HG03039 (cell line): ENCODE data around the gene DERL3.

Experiments used
- ATAC-seq: cut with Tn5 transposase; IDR thresholded peaks from one replicate; pipeline ENCODE4 v1.9.1; 2021; ENCODE audit warnings: mild to moderate bottlenecking, moderate library complexity; ENCODE audit not compliant: unreplicated experiment

DERL3 gene

DNA sequence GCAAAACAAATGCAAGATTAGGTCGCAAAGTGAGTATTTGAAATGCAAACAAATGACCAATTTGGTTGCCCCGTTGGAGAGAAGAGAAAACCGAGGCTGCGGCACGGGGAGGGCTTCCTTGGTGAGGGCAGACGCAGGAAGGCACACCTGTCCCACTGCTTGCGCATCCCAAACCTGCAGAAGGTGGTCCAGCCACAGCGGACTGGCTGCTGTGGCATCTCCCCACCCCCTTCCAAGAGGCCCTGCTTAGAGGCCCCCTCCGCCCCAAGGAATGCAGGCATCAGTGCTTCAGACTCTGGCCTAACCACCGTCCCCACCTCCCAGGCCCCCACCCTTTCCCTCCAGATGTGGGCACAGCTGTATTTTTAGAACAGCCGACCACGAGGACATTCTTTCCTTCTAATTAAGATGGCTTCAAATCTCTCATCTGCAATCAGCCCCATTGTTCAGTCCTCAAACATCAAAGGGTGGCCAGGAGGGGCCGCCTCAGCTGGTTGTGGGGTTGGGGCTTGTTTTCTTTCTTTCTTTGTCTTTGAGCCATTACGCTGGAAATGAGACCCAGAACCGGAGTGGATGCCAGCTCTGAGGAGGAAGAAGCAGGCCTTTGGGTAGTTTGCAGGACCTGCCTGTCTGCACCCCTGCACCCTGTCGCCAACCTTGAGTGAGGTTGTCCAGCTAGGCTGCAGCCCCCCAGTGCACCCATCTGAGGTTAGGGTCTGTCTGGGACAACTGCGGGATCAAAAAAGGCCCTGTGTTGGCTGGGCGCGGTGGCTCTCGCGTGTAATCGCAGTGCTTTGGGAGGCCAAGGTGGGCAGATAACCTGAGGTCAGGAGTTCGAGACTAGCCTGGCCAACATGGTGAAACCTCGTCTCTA lies 9.4 kb upstream of the DERL3 start:
- ATAC-seq, result no peak

DNA sequence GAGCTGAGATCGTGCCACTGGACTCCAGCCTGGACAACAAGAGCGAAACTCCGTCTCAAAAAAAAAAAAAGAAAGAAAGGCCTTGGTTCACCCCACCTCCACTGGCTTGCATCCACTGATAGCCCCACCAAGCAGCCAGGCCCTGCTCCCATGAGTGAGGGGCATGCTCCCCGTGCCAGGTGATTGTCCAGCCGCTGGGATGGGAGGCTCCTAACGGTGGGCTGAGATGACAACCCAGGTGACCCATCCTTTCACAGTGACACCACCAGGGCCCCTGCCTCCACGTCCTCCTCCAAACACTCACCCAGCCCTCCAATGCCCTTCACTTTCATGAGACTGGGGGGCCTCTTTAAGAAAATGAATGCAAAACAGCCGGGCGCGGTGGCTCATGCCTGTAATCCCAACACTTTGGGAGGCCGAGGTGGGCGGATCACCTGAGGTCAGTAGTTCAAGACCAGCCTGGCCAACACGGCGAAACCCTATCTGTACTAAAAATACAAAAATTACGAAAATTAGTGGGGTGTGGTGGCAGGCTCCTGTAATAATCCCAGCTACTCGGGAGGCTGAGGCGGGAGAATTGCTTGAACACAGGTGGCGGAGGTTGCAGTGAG lies 8.6 kb upstream of the DERL3 start:
- no peak for ATAC-seq

DNA sequence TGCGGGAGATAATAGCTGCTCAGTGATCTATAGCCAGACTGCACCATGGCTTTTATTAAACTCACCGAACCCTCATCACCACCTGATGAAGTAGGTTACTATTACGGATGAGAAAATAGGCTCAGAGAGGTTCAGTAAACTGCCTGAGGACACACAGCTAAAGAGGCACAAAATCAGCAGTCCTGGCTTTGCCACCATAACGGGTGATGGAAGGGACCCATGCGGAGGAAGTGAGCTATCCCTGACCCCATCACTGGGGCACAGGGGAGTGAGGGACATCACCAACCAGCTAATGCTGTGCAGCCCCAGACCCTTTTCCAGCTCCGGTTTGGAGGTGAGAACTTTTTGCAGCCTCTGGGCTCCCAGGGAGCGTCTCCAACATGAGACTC lies 7.3 kb upstream of the DERL3 start:
- ATAC-seq, result no peak

DNA sequence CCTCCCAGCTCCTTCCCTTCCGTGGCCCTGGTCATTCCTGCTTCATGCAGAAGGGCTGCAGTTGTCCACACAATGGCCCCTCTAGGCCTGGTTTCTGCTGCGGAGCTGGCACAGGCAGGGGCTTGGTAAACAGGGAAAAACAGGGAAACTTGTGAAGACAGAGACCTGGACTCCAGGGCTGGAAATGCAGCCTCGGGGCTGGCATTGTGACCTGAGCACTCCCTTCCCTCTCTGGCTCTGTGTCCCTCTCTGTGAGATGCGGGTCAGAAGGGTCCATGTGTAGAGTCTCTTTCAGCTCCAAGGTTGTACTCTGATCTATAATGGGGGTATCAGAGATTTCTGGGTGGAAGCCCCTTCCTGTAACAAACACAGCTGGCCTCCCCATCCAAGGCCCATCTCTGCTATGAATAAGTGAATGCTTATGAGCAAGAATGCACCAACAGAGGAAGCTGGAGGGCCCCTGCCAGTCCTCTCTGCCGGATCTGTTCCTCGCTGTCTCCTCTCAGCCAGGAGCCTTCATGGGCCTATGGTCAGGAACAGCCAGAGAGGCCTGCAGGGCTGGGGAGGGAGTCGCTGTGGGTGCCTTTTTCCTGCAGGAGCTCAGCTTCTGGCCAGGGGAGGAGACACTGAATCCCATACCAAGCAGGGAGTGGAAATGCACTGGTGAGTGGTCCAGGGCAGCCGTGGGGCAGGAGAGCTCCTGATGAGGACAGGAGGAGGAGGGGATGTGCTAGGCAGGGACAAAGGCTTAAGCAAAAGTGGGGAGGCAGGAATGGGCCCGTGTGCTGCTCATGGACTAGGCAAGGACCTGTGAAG lies 6.7 kb upstream of the DERL3 start:
- ATAC-seq, result no peak

DNA sequence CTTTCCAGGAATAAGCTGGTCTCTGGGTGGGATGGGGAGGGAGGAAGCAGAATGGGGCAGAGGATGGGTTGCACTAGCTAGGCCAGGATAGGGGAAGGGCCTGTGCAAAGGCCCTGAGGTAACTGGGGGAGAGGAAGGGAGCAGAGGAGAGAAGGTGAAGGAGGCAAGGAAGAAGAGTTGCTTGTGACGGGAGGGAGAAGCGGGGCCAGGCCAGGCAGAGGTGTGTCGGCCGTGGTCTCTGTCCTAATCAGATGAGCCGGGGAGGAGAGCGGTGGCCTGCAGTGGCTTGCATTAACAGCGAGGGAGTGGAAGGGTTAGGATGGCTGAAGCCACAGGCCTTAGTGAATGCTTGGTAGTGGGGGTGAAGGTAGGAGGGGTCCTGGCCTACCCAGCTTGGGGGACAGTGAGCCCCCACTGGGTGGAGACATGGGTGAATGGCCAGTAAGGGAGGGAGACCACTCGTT lies 6.0 kb upstream of the DERL3 start:
- ATAC-seq, result no peak

DNA sequence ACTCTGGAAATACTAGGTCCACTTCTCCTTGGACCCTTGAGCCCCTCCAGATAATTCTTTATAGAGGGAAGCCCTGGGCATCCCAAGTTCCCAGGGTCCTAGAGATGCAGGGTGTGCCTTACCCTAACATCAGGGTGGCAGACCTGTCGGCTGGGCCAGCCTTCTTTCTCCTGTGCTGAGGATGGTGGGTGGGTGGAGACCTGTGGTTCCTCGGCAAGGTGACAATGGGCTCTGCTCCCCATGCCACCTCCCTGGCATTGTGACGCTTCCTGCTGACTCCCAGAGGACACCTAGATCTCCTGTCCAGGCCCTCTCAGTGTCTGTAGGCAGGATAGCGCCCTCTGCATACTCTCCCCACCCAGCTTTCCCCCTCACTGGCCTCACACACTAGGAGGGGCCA lies 3.8 kb upstream of the DERL3 start:
- ATAC-seq, result no peak

DNA sequence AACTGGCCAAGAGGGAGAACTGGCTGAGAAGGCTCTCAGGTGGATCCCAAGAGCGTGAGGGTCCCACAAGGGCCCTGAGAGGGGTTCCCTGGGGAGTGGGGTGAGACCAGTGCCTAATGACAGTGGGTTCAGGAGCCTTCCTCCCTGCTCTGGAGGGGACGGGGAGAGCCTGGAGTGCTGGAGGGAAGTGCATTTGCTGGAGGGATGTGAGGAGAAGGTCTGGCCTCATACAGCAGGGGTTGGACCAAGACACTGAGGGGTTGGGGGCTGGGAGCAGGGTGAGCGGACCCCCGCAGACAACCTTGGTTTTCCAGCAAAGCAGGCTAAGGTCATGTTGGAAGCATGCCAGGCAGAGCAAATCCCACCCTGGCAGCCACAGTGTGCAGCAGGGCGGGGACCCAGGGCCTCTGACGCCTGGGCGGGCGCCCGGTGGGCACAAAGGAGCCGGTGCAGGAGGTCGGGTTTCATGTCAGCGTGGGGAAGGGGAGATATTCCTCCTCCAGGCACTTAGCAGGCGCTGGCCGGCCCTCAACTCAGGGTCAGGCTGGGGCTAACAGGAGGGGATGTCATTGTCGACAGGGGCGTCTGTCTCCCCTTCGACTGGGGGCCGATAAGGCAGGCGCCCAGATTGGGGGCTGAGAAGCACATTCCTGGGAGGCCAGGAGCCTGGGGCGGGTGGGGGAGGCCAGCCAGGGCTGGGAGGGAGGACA lies 3.1 kb upstream of the DERL3 start:
- ATAC-seq, result no peak

DNA sequence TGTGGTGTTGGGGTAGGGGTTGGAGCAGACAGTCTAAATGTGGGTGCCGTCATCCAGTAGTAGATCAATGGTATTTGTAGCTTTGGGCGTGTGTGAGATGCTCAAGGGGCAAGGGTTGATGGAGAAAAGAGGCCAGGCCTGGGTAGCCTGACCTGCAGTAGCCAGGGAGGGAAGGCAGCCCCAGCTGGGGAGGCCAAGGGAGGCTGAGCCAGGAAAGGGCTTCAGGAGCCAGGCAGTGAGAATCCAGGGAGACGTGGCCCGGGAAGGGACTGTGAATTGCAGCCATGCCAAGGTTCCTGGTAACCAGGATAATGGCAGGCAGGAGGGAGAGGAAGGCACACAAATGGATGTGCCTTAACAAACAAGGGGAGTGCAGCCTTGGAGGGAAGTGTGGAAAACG lies 2.5 kb upstream of the DERL3 start:
- ATAC-seq, result no peak

DNA sequence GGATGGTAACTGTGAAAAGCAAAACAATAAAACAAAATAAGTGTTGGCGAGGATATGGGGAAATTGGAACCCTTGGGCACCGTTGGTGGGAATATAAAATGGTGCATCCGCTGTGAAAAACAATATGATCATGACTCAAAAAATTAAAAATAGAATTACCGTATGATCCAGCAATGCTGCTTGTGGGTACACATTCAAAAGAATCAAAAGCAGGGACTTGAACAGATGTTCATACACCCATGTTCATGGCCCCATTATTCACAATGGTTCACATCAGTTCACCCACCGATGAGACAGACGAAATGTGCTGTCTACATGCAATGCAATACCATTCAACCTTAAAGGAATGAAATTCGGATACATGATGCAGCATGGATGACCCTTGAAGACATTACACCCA lies 1.2 kb upstream of the DERL3 start:
- ATAC-seq, result no peak

DNA sequence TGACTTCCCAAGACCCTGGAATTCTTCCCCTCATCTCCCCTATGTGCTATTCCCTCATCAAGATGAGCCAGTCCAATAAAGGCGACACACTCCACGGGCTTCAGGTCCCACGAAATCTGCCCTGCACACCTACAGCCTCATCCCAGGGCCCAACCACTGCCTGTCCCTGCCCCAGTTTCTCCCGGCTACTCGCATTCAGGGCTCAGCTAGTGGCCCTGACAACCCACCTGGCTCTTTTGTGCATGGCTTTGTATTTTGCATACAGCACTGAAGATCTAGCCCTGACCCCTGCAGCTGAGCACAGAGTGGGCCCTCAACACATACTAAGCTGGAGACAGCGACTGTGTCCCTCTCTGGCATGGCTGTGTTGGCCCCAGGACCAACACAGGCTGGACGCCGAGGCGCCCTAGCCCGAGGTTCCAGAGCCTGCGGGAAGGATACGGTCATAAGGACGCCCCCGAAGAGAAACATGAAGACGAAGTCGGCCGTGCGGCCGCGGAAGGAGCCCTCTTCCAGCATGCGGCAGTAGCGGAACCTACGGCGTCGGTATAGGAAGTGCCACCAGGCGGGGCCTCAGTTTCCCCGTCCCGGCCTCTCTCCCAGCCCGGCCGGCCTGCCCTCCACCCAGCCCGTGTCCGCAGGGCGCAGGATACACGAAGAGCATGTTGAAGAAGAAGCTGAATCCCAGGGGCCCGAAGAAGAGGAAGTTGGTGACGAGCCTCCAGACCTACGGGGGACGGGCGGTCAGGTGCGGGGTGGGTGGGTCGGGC lies 710 bp downstream of the DERL3 start:
- no peak for ATAC-seq

DNA sequence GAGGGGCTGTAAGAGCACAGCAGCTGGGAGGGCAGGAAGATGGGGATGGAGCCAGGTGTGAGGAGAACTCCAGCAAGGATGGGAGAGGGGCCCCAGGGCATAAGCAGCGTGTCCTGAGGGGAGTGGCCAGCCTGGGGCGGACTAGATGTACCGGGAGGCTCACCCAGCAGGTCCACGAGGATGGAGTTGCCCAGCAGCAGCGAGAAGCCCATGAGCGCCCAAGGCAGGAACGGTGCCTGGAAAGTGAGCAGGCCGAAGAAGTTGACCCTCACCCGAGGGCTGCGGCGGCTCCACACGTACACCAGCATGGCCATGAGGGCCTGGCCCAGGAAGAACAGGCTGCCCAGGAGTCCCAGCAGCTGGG lies 1.3 kb downstream of the DERL3 start:
- ATAC-seq, result no peak

DNA sequence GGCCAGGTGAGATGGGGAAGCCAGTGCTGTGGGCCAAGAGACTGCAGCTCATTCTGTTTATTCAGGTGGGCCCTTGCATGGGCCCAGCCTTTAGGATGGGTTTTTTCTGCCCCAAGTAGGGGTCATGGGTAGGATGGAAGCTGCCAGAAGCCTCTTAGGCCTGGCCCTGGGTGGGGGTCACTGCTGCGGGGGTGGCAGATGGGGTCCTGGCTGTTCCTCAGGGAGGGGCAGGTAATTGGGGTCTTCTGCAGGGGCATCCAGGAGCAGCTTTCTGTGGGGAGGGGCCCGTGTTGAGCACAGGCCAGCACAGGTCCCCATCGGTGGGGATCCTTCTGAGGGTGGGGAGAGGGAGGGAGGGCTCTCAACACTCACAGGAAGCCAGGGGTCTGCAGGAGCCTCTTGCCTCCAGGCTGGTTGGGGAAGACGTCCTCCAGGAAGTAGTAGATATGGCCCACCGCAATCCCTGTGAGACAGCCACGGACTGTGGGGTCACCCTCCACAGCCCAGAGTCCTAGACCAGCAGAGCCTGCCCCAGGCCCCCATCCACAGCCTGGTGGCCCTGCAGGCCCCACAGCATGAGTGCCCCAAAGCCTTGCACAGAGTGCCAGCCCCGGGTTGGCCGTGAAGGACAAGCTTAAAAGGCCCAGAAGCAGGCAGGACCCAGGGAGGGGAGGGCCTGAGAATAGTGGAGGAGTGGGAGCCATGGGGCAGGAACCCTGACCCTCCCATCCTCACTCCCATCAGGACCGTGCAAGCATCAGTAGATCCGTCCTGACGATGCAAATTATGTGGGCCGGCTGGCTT lies 1.9 kb downstream of the DERL3 start:
- ATAC-seq, result no peak

DNA sequence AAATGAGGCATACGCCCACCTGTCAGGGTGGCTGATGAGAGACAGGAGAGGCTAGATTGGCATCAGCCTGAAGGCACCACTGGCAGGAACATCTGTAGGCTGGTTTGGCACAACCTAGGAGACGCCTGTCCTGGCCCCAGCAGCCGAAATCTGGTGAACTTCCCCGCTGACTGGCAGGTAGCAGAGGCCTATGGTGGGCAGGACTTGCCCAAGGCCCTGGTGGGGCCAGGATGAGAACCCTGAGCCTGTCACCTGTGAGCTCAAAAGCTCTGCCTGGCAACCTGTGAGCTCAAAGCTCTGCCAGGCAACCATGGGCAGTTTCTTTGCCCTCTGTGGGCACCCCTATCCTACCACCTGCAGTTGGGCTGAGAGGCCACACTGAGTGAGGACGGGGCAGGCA lies 2.5 kb downstream of the DERL3 start:
- ATAC-seq, result no peak

DNA sequence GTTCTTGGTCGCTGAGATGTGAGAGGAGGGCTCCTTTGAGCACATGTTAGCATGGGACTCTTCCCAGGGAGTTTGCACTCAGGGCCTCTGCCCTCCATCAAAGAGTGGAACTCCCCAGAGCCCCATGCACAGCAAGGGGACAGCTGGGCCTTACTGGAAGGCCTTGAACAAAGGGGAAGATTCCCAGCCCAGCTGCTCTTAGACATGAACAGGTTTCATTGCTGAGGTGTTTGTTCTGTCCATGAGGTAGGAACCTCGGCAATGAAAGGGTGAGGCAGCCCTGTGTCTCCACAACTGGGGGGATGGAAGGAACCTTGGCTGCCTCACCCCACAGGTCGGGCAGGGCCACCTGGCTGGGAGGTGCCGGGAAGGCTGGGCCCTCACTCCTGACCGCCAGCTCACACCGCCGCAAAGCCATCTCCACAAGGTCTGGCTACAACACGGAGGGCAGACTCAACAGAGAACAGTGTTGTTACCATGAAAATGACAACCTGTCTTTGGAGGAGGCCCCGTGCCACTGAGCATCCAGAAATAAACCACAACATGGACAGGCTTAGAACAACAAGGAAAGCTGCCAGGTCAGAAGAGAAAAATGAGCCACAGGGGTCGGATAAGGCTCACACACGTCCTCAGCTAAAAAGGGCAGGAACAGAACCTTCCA lies 3.2 kb downstream of the DERL3 start:
- ATAC-seq, result no peak

DNA sequence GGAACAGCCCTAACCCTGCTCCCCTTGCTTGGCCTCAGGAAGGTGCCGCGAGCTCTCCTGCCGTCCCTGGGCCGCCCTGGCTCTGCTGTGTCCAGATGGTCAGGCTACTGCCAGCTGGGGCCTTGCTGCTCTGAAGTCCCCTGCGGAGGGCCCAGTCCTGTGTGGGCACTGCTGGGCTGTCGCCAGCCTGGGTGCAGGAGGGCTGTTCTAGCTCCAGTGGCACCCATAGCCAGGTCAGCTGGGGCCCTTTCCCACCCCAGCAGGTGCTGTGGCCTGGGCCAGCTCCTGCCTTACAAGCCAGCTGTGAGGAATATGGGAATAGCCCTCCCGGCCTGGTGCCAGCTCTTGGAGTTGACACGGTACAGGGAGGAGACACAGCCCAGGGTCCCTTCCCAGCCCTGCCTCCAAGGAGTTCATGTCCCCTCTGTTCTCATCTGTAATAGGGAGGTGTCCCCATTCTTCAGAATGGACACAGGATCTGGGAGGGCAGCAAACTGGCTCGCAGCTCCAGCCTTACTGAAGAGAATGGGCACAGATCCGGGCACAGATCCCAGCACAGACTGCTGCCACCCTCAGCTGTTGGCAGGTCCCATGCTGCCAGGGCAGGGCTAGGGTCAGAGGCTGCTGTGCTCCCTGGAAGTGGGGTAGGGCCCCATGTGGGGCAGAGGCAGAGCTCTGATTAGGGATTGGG lies 3.9 kb downstream of the DERL3 start:
- ATAC-seq, result no peak

DNA sequence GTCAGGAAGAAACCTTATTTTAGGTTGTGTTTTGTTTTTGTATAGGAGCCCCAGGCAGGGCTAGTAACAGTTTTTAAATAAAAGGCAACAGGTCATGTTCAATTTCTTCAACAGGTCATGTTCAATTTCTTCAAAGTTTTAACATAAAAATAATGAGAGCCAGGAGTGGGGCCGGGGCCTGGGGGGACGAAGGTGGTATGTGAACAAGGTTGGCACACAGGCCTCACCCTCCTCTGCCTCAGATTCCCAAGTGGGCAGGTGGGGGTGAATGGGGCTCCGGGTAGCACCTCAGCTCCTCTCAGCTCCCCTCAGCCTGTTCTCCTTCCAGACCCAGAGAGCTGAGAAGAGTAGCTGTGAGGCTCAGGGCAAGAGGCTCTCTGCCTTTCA lies 4.4 kb downstream of the DERL3 start:
- ATAC-seq, result no peak

DNA sequence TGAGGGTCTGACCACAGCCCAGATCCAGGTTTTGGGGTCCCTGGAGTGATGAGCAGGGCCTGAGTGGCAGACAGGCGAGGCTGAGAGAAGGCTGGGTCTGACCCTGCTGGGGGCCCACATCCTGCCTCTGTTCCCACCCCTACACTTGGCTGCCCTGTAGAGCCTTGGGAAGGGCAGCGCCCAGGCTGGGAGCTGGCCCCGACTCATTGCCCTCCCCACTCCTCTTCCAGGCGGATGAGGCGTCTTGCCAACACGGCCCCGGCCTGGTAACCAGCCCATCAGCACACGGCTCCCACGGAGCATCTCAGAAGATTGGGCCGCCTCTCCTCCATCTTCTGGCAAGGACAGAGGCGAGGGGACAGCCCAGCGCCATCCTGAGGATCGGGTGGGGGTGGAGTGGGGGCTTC lies 4.9 kb downstream of the DERL3 start:
- ATAC-seq, result no peak

DNA sequence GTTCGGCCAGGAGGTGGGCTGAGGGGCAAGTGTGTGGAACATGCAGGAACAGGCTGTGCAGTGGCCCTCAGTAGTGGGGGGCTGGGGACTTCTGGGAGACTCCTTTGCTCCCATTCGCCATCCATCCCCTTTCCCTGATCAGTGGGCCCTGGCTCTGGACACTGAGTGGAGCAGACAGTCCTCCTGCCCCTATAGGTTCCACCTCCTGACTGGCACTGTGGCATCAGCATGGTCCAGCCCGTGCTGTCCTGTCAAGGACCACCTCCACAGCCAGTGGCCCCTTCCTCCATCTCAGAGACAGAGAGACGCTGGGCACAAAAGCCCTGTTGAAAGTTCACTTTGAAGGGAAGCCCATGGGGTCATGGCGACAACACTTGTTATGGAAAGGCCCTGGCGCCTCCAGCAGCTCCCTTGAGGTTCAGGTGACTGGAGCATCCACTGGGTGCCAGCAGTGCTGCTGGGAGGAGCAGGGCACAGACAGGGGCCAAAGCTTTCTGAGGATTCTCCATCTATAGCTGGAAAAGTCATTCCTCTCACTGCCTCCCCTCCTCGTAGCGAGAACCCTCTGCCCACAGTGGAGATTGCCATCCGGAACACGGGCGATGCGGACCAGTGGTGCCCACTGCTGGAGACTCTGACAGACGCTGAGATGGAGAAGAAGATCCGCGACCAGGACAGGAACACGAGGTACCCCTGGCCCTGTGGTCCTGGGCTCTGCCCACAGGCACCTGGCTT lies 5.6 kb downstream of the DERL3 start:
- no peak for ATAC-seq
